Activated CD8-positive, alpha-beta memory T cell treated with anti-CD3 and anti-CD28 coated beads, Interleukin-2, amount 10 ng/mL, durations not matched to agents 7 days and 5 days (primary cell): ENCODE results near the gene COL23A1. TPM values are rescaled to one million over a fixed set of nuclear protein-coding genes. Genes with fewer than 3 reads are reported as not detected.

Experiments
- ATAC-seq: fragments of 150-1000 bp; cut with Tn5 transposase; one replicate; pipeline ENCODE4 v1.10.0; 2021; ENCODE audit warnings: moderate library complexity
- CTCF ChIA-PET: fragments of 350-600 bp; sonication (Branson Sonifier 250); formaldehyde crosslinking; loops from one replicate; lab custom pipeline; 2021; ENCODE audit warnings: antibody characterized with exemption; lab: Charles Lee
- DNase-seq: peaks from one replicate; pipeline ENCODE4 v3.0.0-alpha.2; 2020
- H3K27ac Mint-ChIP-seq: one replicate; pipeline ENCODE4 v1.8.0; 2021; ENCODE audit warnings: mild to moderate bottlenecking, mixed read lengths
- H3K27me3 Mint-ChIP-seq: one replicate; pipeline ENCODE4 v1.8.0; 2021; ENCODE audit warnings: mixed read lengths
- H3K36me3 Mint-ChIP-seq: one replicate; pipeline ENCODE4 v1.8.0; 2021; ENCODE audit warnings: mild to moderate bottlenecking, mixed read lengths
- H3K4me1 Mint-ChIP-seq: one replicate; pipeline ENCODE4 v1.8.0; 2021; ENCODE audit warnings: mixed read lengths
- H3K4me3 Mint-ChIP-seq: one replicate; pipeline ENCODE4 v1.8.0; 2021; ENCODE audit warnings: mild to moderate bottlenecking, moderate library complexity, mixed read lengths
- H3K9me3 Mint-ChIP-seq: one replicate; pipeline ENCODE4 v1.8.0; 2022; ENCODE audit warnings: low read depth, mixed read lengths
- total RNA-seq, 2 experiments: library from RNA; stranded (reverse); gene quantifications; one replicate each; pipeline ENCODE4 v1.2.3, GENCODE V29; 2021

COL23A1 gene
- total RNA-seq, 2 experiments from 2014 or later = 0.18 to 0.19 TPM

- H3K36me3 Mint-ChIP-seq = no peaks in the 10 kb centered on the region
- DNase-seq = no peak
These were observed 114.8 kb downstream of the COL23A1 start for GRCh38 chr5:178475422-178475821.

GRCh38 chr5:178474562-178475184 is 115.5 kb downstream of the COL23A1 start:
- ATAC-seq (no peak), DNase-seq (no peak)
- no peaks in the 10 kb centered on the region for H3K36me3 Mint-ChIP-seq
- H3K27ac Mint-ChIP-seq = no peak overlapping the region
- CTCF ChIA-PET = no interaction called here
- no peaks in the 10 kb centered on the region for H3K27me3 Mint-ChIP-seq
- no peaks in the 10 kb centered on the region for H3K9me3 Mint-ChIP-seq
- peaks cover 4% of the 10 kb centered on the region for H3K4me1 Mint-ChIP-seq
- H3K4me3 Mint-ChIP-seq = no peak overlapping the region

More at GRCh38 chr5:178475422-178475821, 114.8 kb downstream of the COL23A1 start:
- Mint-ChIP-seq H3K9me3 (no peaks in the 10 kb centered on the region), H3K27me3 (no peaks in the 10 kb centered on the region), H3K4me1 (peaks cover 4% of the 10 kb centered on the region), H3K27ac (no peak overlapping the region), H3K4me3 (no peak overlapping the region)
- CTCF ChIA-PET = no interaction called here
- ATAC-seq = no peak

GRCh38 chr5:178473854-178474253 is 116.3 kb downstream of the COL23A1 start:
- CTCF ChIA-PET = no interaction called here
- ATAC-seq (no peak), DNase-seq (no peak)
- H3K4me1 Mint-ChIP-seq = peaks cover 4% of the 10 kb centered on the region
- no peaks in the 10 kb centered on the region for H3K36me3 Mint-ChIP-seq
- no peaks in the 10 kb centered on the region for H3K9me3 Mint-ChIP-seq
- no peak overlapping the region for H3K4me3 Mint-ChIP-seq
- H3K27me3 Mint-ChIP-seq = no peaks in the 10 kb centered on the region
- H3K27ac Mint-ChIP-seq = no peak overlapping the region

- DNase-seq = no peak
- no peak for ATAC-seq
- Mint-ChIP-seq H3K27ac (no peak overlapping the region), H3K27me3 (no peaks in the 10 kb centered on the region), H3K4me3 (no peak overlapping the region), H3K36me3 (no peaks in the 10 kb centered on the region), H3K9me3 (no peaks in the 10 kb centered on the region), H3K4me1 (peaks cover 4% of the 10 kb centered on the region)
- CTCF ChIA-PET = no interaction called here
These were observed 118.1 kb downstream of the COL23A1 start for GRCh38 chr5:178472138-178472537.

- Mint-ChIP-seq H3K9me3 (no peaks in the 10 kb centered on the region), H3K4me3 (no peak overlapping the region), H3K27me3 (no peaks in the 10 kb centered on the region), H3K36me3 (no peaks in the 10 kb centered on the region), H3K4me1 (peaks cover 4% of the 10 kb centered on the region), H3K27ac (no peak overlapping the region)
- DNase-seq (no peak), ATAC-seq (no peak)
- CTCF ChIA-PET = interaction anchor here (1.2 kb wide), 1 partner anchor 10 kb away, joined by 3 read pairs; no protein-coding TSS in a partner anchor
These were observed 118.5 kb downstream of the COL23A1 start for GRCh38 chr5:178471711-178472110.

GRCh38 chr5:178470760-178471025 is 119.5 kb downstream of the COL23A1 start:
- Mint-ChIP-seq H3K36me3 (no peaks in the 10 kb centered on the region), H3K4me1 (peaks cover 4% of the 10 kb centered on the region), H3K9me3 (no peaks in the 10 kb centered on the region), H3K4me3 (no peak overlapping the region), H3K27me3 (no peaks in the 10 kb centered on the region), H3K27ac (no peak overlapping the region)
- DNase-seq (no peak), ATAC-seq (no peak)
- CTCF ChIA-PET = interaction anchor here (1.2 kb wide), 1 partner anchor 9 kb away, joined by 3 read pairs; no protein-coding TSS in a partner anchor

GRCh38 chr5:178469975-178470759 is 120.0 kb downstream of the COL23A1 start:
- Mint-ChIP-seq H3K4me3 (no peak overlapping the region), H3K4me1 (peaks cover 4% of the 10 kb centered on the region), H3K27ac (no peak overlapping the region), H3K27me3 (no peaks in the 10 kb centered on the region), H3K9me3 (no peaks in the 10 kb centered on the region), H3K36me3 (no peaks in the 10 kb centered on the region)
- CTCF ChIA-PET = interaction anchor here (1.2 kb wide), 1 partner anchor 9 kb away, joined by 3 read pairs; no protein-coding TSS in a partner anchor
- DNase-seq = peak; percentile 26
- ATAC-seq = no peak

- Mint-ChIP-seq H3K36me3 (no peaks in the 10 kb centered on the region), H3K27me3 (no peaks in the 10 kb centered on the region), H3K4me3 (no peak overlapping the region), H3K9me3 (no peaks in the 10 kb centered on the region), H3K27ac (no peak overlapping the region), H3K4me1 (peaks cover 4% of the 10 kb centered on the region)
- CTCF ChIA-PET = no interaction called here
- peak; percentile 35 for DNase-seq
- ATAC-seq = no peak
These were observed 120.9 kb downstream of the COL23A1 start for GRCh38 chr5:178469011-178469974.

GRCh38 chr5:178468196-178468685 is 122.0 kb downstream of the COL23A1 start:
- Mint-ChIP-seq H3K4me3 (no peak overlapping the region), H3K4me1 (no peaks in the 10 kb centered on the region), H3K27me3 (no peaks in the 10 kb centered on the region), H3K9me3 (no peaks in the 10 kb centered on the region), H3K36me3 (no peaks in the 10 kb centered on the region), H3K27ac (no peak overlapping the region)
- CTCF ChIA-PET = no interaction called here
- ATAC-seq = no peak
- peak; percentile 31 for DNase-seq

- no peaks in the 10 kb centered on the region for H3K36me3 Mint-ChIP-seq
- H3K4me3 Mint-ChIP-seq = no peak overlapping the region
- no peaks in the 10 kb centered on the region for H3K4me1 Mint-ChIP-seq
- H3K27ac Mint-ChIP-seq = no peak overlapping the region
- no peaks in the 10 kb centered on the region for H3K27me3 Mint-ChIP-seq
- CTCF ChIA-PET = no interaction called here
- no peak for ATAC-seq
- DNase-seq = peak; percentile 21
- H3K9me3 Mint-ChIP-seq = no peaks in the 10 kb centered on the region
These were observed 122.5 kb downstream of the COL23A1 start for GRCh38 chr5:178467568-178468195.

- H3K27ac Mint-ChIP-seq = no peak overlapping the region
- H3K9me3 Mint-ChIP-seq = no peaks in the 10 kb centered on the region
- ATAC-seq = no peak
- no peaks in the 10 kb centered on the region for H3K36me3 Mint-ChIP-seq
- peak; percentile 30 for DNase-seq
- H3K4me1 Mint-ChIP-seq = no peaks in the 10 kb centered on the region
- CTCF ChIA-PET = no interaction called here
- no peaks in the 10 kb centered on the region for H3K27me3 Mint-ChIP-seq
- no peak overlapping the region for H3K4me3 Mint-ChIP-seq
These were observed 123.0 kb downstream of the COL23A1 start for GRCh38 chr5:178467205-178467567.

GRCh38 chr5:178466342-178466741 is 123.9 kb downstream of the COL23A1 start:
- no peaks in the 10 kb centered on the region for H3K4me1 Mint-ChIP-seq
- CTCF ChIA-PET = no interaction called here
- ATAC-seq = no peak
- H3K27me3 Mint-ChIP-seq = no peaks in the 10 kb centered on the region
- no peaks in the 10 kb centered on the region for H3K9me3 Mint-ChIP-seq
- DNase-seq = peak; percentile 8
- H3K4me3 Mint-ChIP-seq = no peak overlapping the region
- no peaks in the 10 kb centered on the region for H3K36me3 Mint-ChIP-seq
- no peak overlapping the region for H3K27ac Mint-ChIP-seq

GRCh38 chr5:178465861-178466288 is 124.3 kb downstream of the COL23A1 start:
- Mint-ChIP-seq H3K36me3 (no peaks in the 10 kb centered on the region), H3K4me1 (no peaks in the 10 kb centered on the region), H3K27ac (no peak overlapping the region), H3K27me3 (no peaks in the 10 kb centered on the region), H3K4me3 (no peak overlapping the region), H3K9me3 (no peaks in the 10 kb centered on the region)
- CTCF ChIA-PET = no interaction called here
- DNase-seq = peak; percentile 16
- ATAC-seq = no peak
